H9 (cell line): Measurements from ENCODE around the gene HUNK. TPM values are rescaled to one million over a fixed set of nuclear protein-coding genes. Genes with fewer than 3 reads are reported as not detected.

Experiments
- DNase-seq: peaks from one replicate; pipeline ENCODE4 v3.0.0-alpha.2; 2017
- H2AFZ ChIP-seq: one replicate; pipeline ENCODE4 v1.6.1; 2013; ENCODE audit warnings: mild to moderate bottlenecking, low read length, control low read depth, moderate library complexity
- H2AK5ac ChIP-seq: 2 replicates; pipeline ENCODE4 v1.6.1; 2013; ENCODE audit warnings: low read length, control low read depth, mixed read lengths; ENCODE audit not compliant: insufficient read length
- H2BK120ac ChIP-seq: one replicate; pipeline ENCODE4 v1.6.1; 2013; ENCODE audit warnings: low read depth, mild to moderate bottlenecking, low read length, control low read depth, inconsistent platforms; ENCODE audit not compliant: poor library complexity, severe bottlenecking
- H2BK12ac ChIP-seq: 2 replicates; pipeline ENCODE4 v1.6.1; 2013; ENCODE audit warnings: low read length, control low read depth, mixed read lengths, low read depth; ENCODE audit not compliant: insufficient read length
- H2BK15ac ChIP-seq: 2 replicates; pipeline ENCODE4 v1.6.1; 2013; ENCODE audit warnings: low read depth, low read length, control low read depth
- H2BK20ac ChIP-seq: one replicate; pipeline ENCODE4 v1.6.1; 2013; ENCODE audit warnings: low read depth, mild to moderate bottlenecking, low read length, control low read depth, inconsistent platforms; ENCODE audit not compliant: poor library complexity, severe bottlenecking
- H2BK5ac ChIP-seq: 2 replicates; pipeline ENCODE4 v1.6.1; 2013; ENCODE audit warnings: low read length, control low read depth, mixed read lengths; ENCODE audit not compliant: insufficient read length
- H3K14ac ChIP-seq: 2 replicates; pipeline ENCODE4 v1.6.1; 2013; ENCODE audit warnings: low read length, control low read depth; ENCODE audit not compliant: insufficient read depth
- H3K18ac ChIP-seq: 2 replicates; pipeline ENCODE4 v1.6.1; 2013; ENCODE audit warnings: low read depth, mild to moderate bottlenecking, mixed read lengths, low read length, control low read depth; ENCODE audit not compliant: insufficient read length
- H3K23ac ChIP-seq: 2 replicates; pipeline ENCODE4 v1.6.1; 2013; ENCODE audit warnings: low read length, control low read depth, mixed read lengths, low read depth; ENCODE audit not compliant: insufficient read length
- H3K23me2 ChIP-seq: 2 replicates; pipeline ENCODE4 v1.6.1; 2013; ENCODE audit warnings: low read depth, mild to moderate bottlenecking, mixed read lengths, low read length, control low read depth; ENCODE audit not compliant: insufficient read length, poor library complexity, severe bottlenecking
- H3K27ac ChIP-seq: 2 replicates; pipeline ENCODE4 v1.5.1; 2013; ENCODE audit warnings: low read length, control low read depth, mixed read lengths, low read depth; ENCODE audit not compliant: insufficient read length
- H3K27me3 ChIP-seq: 2 replicates; pipeline ENCODE4 v1.6.1; 2013; ENCODE audit warnings: low read length, control low read depth, inconsistent platforms; ENCODE audit not compliant: insufficient read depth
- H3K4ac ChIP-seq: 2 replicates; pipeline ENCODE4 v1.6.1; 2013; ENCODE audit warnings: low read depth, mild to moderate bottlenecking, control low read depth, inconsistent platforms, low read length, moderate library complexity
- H3K4me1 ChIP-seq: 2 replicates; pipeline ENCODE4 v1.6.1; 2013; ENCODE audit warnings: low read length, control low read depth, inconsistent platforms; ENCODE audit not compliant: insufficient read depth
- H3K4me2 ChIP-seq: 2 replicates; pipeline ENCODE4 v1.6.1; 2013; ENCODE audit warnings: low read length, control low read depth, mixed read lengths; ENCODE audit not compliant: insufficient read length, insufficient read depth
- H3K56ac ChIP-seq: 2 replicates; pipeline ENCODE4 v1.6.1; 2013; ENCODE audit warnings: low read depth, mild to moderate bottlenecking, mixed read lengths, low read length, control low read depth; ENCODE audit not compliant: insufficient read length
- H3K79me1 ChIP-seq: 2 replicates; pipeline ENCODE4 v1.6.1; 2013; ENCODE audit warnings: low read depth, mild to moderate bottlenecking, moderate library complexity, low read length, control low read depth, inconsistent platforms; ENCODE audit not compliant: insufficient read depth, poor library complexity, severe bottlenecking
- H3K79me2 ChIP-seq: 2 replicates; pipeline ENCODE4 v1.6.1; 2013; ENCODE audit warnings: low read length, control low read depth, inconsistent platforms; ENCODE audit not compliant: insufficient read depth
- H3K9ac ChIP-seq: 2 replicates; pipeline ENCODE4 v1.6.1; 2013; ENCODE audit warnings: low read length, control low read depth, mixed read lengths; ENCODE audit not compliant: insufficient read length; ENCODE audit errors: extremely low read depth
- H3K9me3 ChIP-seq: one replicate; pipeline ENCODE4 v1.6.1; 2013; ENCODE audit warnings: low read depth, low read length, inconsistent platforms; ENCODE audit not compliant: control insufficient read depth
- H3T11ph ChIP-seq: one replicate; pipeline ENCODE4 v1.6.1; 2013; ENCODE audit warnings: mild to moderate bottlenecking, low read length, control low read depth, inconsistent platforms
- H4K20me1 ChIP-seq: one replicate; pipeline ENCODE4 v1.6.1; 2013; ENCODE audit not compliant: control insufficient read depth, insufficient read length, insufficient read depth
- H4K5ac ChIP-seq: 2 replicates; pipeline ENCODE4 v1.6.1; 2013; ENCODE audit warnings: low read depth, mild to moderate bottlenecking, mixed read lengths, low read length, control low read depth; ENCODE audit not compliant: insufficient read length
- H4K8ac ChIP-seq: replicated peaks from 2 replicates; pipeline ENCODE4 v1.6.1; 2013; ENCODE audit warnings: low read length, control low read depth, mixed read lengths, low read depth; ENCODE audit not compliant: insufficient read length
- H4K91ac ChIP-seq: 2 replicates; pipeline ENCODE4 v1.6.1; 2013; ENCODE audit warnings: low read depth, mild to moderate bottlenecking, moderate library complexity, mixed read lengths, low read length, control low read depth; ENCODE audit not compliant: insufficient read length
- H3K27ac Mint-ChIP-seq, 3 experiments: 2 replicates in 2 of 3; 3 replicates in 1 of 3; pipeline ENCODE4 v1.8.0; 2020 to 2021; ENCODE audit warnings: mixed read lengths in 3 of 3, mild to moderate bottlenecking in 1 of 3, moderate library complexity in 1 of 3
- H3K27me3 Mint-ChIP-seq: 2 replicates; pipeline ENCODE4 v1.8.0; 2021; ENCODE audit warnings: low read depth, mild to moderate bottlenecking, moderate library complexity, mixed read lengths
- H3K36me3 Mint-ChIP-seq, 3 experiments: 2 replicates in 2 of 3; 3 replicates in 1 of 3; pipeline ENCODE4 v1.8.0; 2020 to 2021; ENCODE audit warnings: low read depth in 3 of 3, mixed read lengths in 3 of 3; ENCODE audit not compliant: insufficient read depth in 1 of 3
- H3K4me1 Mint-ChIP-seq, 2 experiments: 2 replicates each; pipeline ENCODE4 v1.8.0; 2020; ENCODE audit warnings: mixed read lengths in 2 of 2
- H3K4me3 Mint-ChIP-seq, 2 experiments: 2 replicates in 1 of 2; 3 replicates in 1 of 2; pipeline ENCODE4 v1.8.0; 2020 to 2021; ENCODE audit warnings: mild to moderate bottlenecking in 2 of 2, mixed read lengths in 2 of 2, moderate library complexity in 1 of 2
- H3K9me3 Mint-ChIP-seq, 2 experiments: 2 replicates in 1 of 2; 3 replicates in 1 of 2; pipeline ENCODE4 v1.8.0; 2020; ENCODE audit warnings: mild to moderate bottlenecking in 2 of 2, mixed read lengths in 2 of 2, moderate library complexity in 1 of 2
- WGBS: extraction: QIAGEN DNeasy Blood & Tissue Kit; methylation state at CpG from one replicate; pipeline ENCODE4 v1.1.7; 2013; ENCODE audit warnings: missing lambda C conversion rate, low lambda C conversion rate, mixed read lengths; ENCODE audit not compliant: insufficient read length; ENCODE audit errors: extremely low coverage; 5-methylcytosine and 5-hydroxymethylcytosine counted together
- total RNA-seq: library from RNA; stranded (reverse); gene quantifications from 2 replicates; pipeline ENCODE4 v1.2.1, GENCODE V29; 2021
- TF ChIP-seq, protein P1 (sequence below): fragments of 200-600 bp; sonication (generic); conservative IDR thresholded peaks from 3 replicates; pipeline ENCODE4 v1.8.0; 2021; ENCODE audit warnings: antibody characterized with exemption, mild to moderate bottlenecking

Gene HUNK
- total RNA-seq, 1 experiment from 2014 or later: 5.8 TPM

GRCh38 chr21:31855180-31855579, 17.6 kb upstream of the HUNK start:
- Histone ChIP-seq H4K5ac (no peak overlapping the region), H3K4me1 (no peaks in the 10 kb centered on the region), H3K4me2 (no peak overlapping the region), H3K9ac (no peak overlapping the region), H3K18ac (no peak overlapping the region), H2AFZ (no peak overlapping the region), H4K20me1 (no peaks in the 10 kb centered on the region), H3K4ac (no peak overlapping the region), H2BK120ac (no peak overlapping the region), H2AK5ac (no peak overlapping the region), H3K27ac (no peak overlapping the region), H2BK5ac (no peak overlapping the region), H3T11ph (no peak overlapping the region), H2BK20ac (no peak overlapping the region), H4K8ac (no peak overlapping the region), H3K56ac (no peak overlapping the region), H4K91ac (no peak overlapping the region), H3K79me2 (no peaks in the 10 kb centered on the region), H3K79me1 (no peaks in the 10 kb centered on the region), H3K14ac (no peak overlapping the region), H3K9me3 (no peaks in the 10 kb centered on the region), H2BK12ac (no peak overlapping the region), H3K23ac (no peak overlapping the region), H2BK15ac (no peak overlapping the region), H3K23me2 (no peaks in the 10 kb centered on the region), H3K27me3 (no peaks in the 10 kb centered on the region)
- TF ChIP-seq, protein P1, sequence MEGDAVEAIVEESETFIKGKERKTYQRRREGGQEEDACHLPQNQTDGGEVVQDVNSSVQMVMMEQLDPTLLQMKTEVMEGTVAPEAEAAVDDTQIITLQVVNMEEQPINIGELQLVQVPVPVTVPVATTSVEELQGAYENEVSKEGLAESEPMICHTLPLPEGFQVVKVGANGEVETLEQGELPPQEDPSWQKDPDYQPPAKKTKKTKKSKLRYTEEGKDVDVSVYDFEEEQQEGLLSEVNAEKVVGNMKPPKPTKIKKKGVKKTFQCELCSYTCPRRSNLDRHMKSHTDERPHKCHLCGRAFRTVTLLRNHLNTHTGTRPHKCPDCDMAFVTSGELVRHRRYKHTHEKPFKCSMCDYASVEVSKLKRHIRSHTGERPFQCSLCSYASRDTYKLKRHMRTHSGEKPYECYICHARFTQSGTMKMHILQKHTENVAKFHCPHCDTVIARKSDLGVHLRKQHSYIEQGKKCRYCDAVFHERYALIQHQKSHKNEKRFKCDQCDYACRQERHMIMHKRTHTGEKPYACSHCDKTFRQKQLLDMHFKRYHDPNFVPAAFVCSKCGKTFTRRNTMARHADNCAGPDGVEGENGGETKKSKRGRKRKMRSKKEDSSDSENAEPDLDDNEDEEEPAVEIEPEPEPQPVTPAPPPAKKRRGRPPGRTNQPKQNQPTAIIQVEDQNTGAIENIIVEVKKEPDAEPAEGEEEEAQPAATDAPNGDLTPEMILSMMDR: no peak
- H3K4me3 Mint-ChIP-seq: no peak overlapping the region
- H3K27me3 Mint-ChIP-seq: no peaks in the 10 kb centered on the region
- H3K9me3 Mint-ChIP-seq: peaks cover 2 to 3% of the 10 kb centered on the region in 2 experiments; a peak in 2 of 5 replicates
- WGBS: no CpG with 5 or more reads among the region's 4 CpGs
- no peaks in the 10 kb centered on the region for H3K4me1 Mint-ChIP-seq
- H3K36me3 Mint-ChIP-seq: no peaks in the 10 kb centered on the region
- no peak overlapping the region for H3K27ac Mint-ChIP-seq
- no peak for DNase-seq
